ENCODE results near the gene FARP2. TPM values are rescaled to one million over a fixed set of nuclear protein-coding genes. Genes with fewer than 3 reads are reported as not detected.

The FARP2 gene
- total RNA-seq, 4 donors from 2014 or later, result 96.5 to 164 (median 136) TPM

DNA sequence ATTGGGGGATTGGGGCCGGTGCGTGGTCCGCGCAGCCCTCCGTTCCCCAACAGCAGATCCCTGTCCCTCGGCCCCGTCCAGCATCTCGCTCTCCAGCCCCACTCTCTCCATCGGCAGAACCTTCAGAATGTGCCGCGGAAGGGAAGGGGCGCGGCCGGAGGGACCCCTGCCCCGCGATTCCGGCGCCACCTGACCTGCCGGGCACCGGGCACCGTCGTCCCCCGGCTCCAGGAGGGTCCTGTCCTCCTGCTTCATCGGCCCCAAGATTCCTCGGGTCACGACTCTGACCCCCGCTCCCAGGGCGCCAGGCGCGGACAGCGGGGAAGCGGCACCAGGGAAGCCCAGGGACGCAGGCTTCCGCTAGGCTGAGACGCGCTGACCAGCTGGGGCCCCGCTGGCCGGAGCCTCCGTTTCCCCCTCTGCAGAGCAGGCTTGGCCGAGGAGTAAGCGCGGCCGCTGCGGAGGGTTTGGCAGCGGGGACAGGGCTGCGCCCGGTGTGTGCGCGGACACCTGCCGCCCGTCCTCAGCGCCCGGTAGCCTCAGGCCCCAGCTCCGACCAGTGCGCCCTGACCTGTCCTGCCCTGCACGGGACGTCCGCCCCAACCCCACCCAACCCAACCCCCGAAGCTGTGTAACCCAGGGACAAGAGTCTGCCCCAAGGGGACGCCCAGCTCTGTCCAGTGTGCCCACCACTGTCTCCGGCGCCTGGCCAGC lies 185.6 kb downstream of the FARP2 start:
- Histone ChIP-seq H3K27ac (no peak overlapping the region), H3K36me3 (no peaks in the 10 kb centered on the region), H3K9me3 (no peaks in the 10 kb centered on the region), H3K27me3 (peaks cover 52% of the 10 kb centered on the region), H3K4me3 (peak overlapping the region in 2 of 4 donors; percentile 36 to 47), H3K4me1 (peaks cover 5 to 16% (median 12%) of the 10 kb centered on the region in 4 donors)
- 51% methylated on average over 58 of the region's 62 CpGs; no CpG with 5 or more reads in 1 of the 2 donors for WGBS, 2 donors (ENCODE audit: low coverage in 1 of 2)
- intact Hi-C loops (cut with DNase I; ENCODE audit: low total_unique reads), result no loop called here
- TF ChIP-seq, protein P1, sequence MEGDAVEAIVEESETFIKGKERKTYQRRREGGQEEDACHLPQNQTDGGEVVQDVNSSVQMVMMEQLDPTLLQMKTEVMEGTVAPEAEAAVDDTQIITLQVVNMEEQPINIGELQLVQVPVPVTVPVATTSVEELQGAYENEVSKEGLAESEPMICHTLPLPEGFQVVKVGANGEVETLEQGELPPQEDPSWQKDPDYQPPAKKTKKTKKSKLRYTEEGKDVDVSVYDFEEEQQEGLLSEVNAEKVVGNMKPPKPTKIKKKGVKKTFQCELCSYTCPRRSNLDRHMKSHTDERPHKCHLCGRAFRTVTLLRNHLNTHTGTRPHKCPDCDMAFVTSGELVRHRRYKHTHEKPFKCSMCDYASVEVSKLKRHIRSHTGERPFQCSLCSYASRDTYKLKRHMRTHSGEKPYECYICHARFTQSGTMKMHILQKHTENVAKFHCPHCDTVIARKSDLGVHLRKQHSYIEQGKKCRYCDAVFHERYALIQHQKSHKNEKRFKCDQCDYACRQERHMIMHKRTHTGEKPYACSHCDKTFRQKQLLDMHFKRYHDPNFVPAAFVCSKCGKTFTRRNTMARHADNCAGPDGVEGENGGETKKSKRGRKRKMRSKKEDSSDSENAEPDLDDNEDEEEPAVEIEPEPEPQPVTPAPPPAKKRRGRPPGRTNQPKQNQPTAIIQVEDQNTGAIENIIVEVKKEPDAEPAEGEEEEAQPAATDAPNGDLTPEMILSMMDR (IDR thresholded peaks at IDR 0.05), result no peak
- TF ChIP-seq POLR2A (IDR thresholded peaks at IDR 0.05) (no peak), POLR2AphosphoS5 (IDR thresholded peaks at IDR 0.05) (no peak), EP300 (IDR thresholded peaks at IDR 0.05; ENCODE audit: low read depth) (no peak)
- DNase-seq, result no peak
- in situ Hi-C loops (cut with MboI; ENCODE audit: low pct_ligation_motif_present in 1 of 4, low pct_unique_long_range_greater_than_20kb in 1 of 4, low sequenced_read_pairs in 3 of 4), result no loop called here

DNA sequence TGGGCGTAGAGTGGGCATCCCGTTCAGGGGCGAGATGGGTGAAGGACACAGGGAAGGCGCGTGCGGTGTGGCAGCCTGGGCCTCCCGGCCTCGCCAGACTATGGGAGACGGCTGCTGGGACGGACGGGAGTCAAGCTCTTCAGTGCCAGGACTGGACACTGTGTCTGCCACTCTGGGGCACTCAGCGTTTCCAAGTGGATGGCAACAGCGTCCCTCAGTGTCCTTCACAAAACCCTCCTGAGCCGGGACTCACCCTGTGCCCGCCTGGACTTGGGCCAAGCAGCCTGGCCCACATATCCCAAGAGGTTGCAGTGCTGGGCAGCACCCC lies 186.2 kb downstream of the FARP2 start:
- Histone ChIP-seq H3K36me3 (no peaks in the 10 kb centered on the region), H3K9me3 (no peaks in the 10 kb centered on the region), H3K27me3 (peaks cover 54% of the 10 kb centered on the region), H3K27ac (no peak overlapping the region), H3K4me1 (peaks cover 5 to 16% (median 14%) of the 10 kb centered on the region in 4 donors), H3K4me3 (no peak overlapping the region)
- DNase-seq, result no peak
- in situ Hi-C loops (cut with MboI; ENCODE audit: low pct_ligation_motif_present in 1 of 4, low pct_unique_long_range_greater_than_20kb in 1 of 4, low sequenced_read_pairs in 3 of 4) (no loop called here), intact Hi-C loops (cut with DNase I; ENCODE audit: low total_unique reads) (no loop called here)
- 65% methylated on average over 15 of the region's 15 CpGs; no CpG with 5 or more reads in 1 of the 2 donors for WGBS, 2 donors (ENCODE audit: low coverage in 1 of 2)
- TF ChIP-seq, protein P1 (IDR thresholded peaks at IDR 0.05), result no peak
- TF ChIP-seq POLR2AphosphoS5 (IDR thresholded peaks at IDR 0.05), result no peak
- no peak for TF ChIP-seq POLR2A (IDR thresholded peaks at IDR 0.05)
- no peak for TF ChIP-seq EP300 (IDR thresholded peaks at IDR 0.05; ENCODE audit: low read depth)

Small RNA genes lying within 50 kb of the gene (small RNA-seq; reads per million reads assigned to genes)
- 0 reads per million in 4 donors for gene MIR3133

Other genes with a start within 250 kb of the FARP2 start
- gene PASK, start 206.8 kb upstream of the FARP2 start, total RNA-seq, result 10 to 100 TPM in 2 of 4 donors, 1 to 10 TPM in 2; 7.0 to 35.2 (median 19.1) TPM
- gene PPP1R7, start 205.8 kb upstream of the FARP2 start, total RNA-seq, result 10 to 100 TPM; 10.8 to 84.2 (median 46.5) TPM
- gene ANO7, start 167.6 kb upstream of the FARP2 start, total RNA-seq, result 100 to 1,000 TPM in 1 of 4 donors, 10 to 100 TPM in 3; 37.2 to 202 (median 71.0) TPM
- gene HDLBP, start 40.6 kb upstream of the FARP2 start, total RNA-seq, result 1,000 to 10,000 TPM in 1 of 4 donors, 100 to 1,000 TPM in 3; 168 to 1,885 (median 314) TPM
- gene SEPTIN2, start 40.4 kb upstream of the FARP2 start, total RNA-seq, result 100 to 1,000 TPM; 116 to 264 (median 180) TPM
- gene STK25, start 152.3 kb downstream of the FARP2 start, total RNA-seq, result 100 to 1,000 TPM; 159 to 427 (median 205) TPM
- 10 to 100 TPM; 21.0 to 84.2 (median 24.4) TPM for gene BOK, start 202.5 kb downstream of the FARP2 start, total RNA-seq